HL-60/S4 treated with phorbol 12-myristate 13-acetate at 8.2 ng/mL for 4 days and 3 days (cell line): ENCODE data around the gene PRKACG.

Experiments used
- in situ Hi-C: fragments of 300-500 bp; cut with MboI; formaldehyde crosslinking; loops from 2 replicates; pipeline ENCODE4 v1.15.0; 2022; ENCODE audit warnings: low sequenced_read_pairs

Gene PRKACG

GRCh38 chr9:69027355-69028097 is 13.6 kb upstream of the PRKACG start:
- in situ Hi-C loops: no loop called here

DNA sequence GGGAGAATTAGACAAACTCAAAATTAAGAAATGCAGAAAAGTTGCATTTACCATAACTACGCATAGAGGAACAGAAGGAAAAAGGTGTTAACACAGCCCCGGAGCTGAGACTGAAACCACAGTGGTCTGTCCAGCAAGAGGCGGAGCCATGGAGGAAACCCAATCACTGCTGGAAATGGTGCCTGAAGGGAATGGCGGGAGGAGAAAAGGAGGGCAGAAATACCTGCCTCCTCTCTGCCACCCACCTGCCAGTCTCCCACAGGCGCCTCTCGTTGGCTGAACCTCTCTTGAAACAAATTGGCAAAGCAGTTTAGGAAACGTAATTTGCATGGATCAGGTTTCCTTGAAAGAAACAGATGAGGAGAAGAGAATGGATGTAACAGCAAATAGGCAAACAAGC is 9.7 kb upstream of the PRKACG start:
- in situ Hi-C loops: loop anchor here (25.0 kb wide), 1 partner anchor 436 kb away; no protein-coding TSS in a partner anchor

- in situ Hi-C loops: loop anchor here (25.0 kb wide), 1 partner anchor 433 kb away; no protein-coding TSS in a partner anchor
Observed at GRCh38 chr9:69020301-69021145, 6.6 kb upstream of the PRKACG start.

- in situ Hi-C loops: loop anchor here (25.0 kb wide), 1 partner anchor 433 kb away; no protein-coding TSS in a partner anchor
Observed at GRCh38 chr9:69019808-69020207, 5.9 kb upstream of the PRKACG start.

GRCh38 chr9:69018737-69019136 is 4.8 kb upstream of the PRKACG start:
- in situ Hi-C loops: loop anchor here (25.0 kb wide), 1 partner anchor 431 kb away; no protein-coding TSS in a partner anchor

GRCh38 chr9:69016191-69017096 is 2.5 kb upstream of the PRKACG start:
- in situ Hi-C loops: loop anchor here (25.0 kb wide), 1 partner anchor 429 kb away; no protein-coding TSS in a partner anchor

DNA sequence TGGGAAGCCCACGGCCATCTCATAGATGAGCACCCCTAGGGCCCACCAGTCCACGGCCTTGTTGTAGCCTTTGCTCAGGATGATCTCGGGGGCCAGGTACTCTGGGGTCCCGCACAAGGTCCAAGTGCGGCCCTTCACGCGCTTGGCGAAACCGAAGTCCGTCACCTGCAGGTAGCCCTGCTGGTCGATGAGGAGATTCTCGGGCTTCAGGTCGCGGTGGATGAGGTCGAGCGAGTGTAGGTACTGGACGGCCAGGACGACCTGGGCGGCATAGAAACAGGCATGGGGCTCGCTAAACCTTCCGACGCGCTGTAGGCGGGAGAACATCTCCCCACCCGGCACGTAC is 558 bp downstream of the PRKACG start:
- in situ Hi-C loops: loop anchor here (25.0 kb wide), 1 partner anchor 426 kb away; no protein-coding TSS in a partner anchor

DNA sequence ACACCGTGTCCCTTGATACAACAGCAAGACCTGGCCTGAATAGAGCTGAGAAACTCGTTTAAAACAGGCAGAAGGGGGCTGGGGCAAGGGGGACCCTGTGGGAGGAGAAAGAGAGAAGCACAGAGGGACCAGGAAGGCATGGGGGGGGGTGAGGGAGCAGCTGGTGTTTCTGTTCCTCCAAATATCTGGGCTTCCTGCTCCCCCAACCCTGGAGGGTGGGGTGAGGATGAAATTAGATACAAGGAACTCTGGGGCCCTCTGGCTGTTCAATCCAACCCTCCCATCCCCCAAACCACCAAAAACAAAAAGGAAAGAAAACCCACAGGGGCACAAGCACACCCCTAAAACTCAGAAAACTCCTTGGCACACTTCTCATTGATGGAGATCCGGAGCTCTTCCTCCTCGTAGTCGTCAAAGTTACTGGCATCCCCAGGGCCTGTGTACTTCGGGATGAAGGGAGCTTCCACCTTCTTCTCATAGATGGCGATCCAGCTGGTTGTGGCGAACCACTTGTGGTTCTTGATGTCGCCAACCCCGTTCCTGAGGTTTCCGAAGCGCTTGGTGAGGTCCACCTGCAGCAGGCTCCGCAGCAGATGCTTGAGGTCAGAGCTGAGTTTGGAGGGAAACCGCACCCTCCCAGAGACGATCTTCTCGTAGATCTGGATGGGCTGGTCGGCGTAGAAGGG is 1.1 kb downstream of the PRKACG start:
- in situ Hi-C loops: loop anchor here (25.0 kb wide), 1 partner anchor 426 kb away; no protein-coding TSS in a partner anchor

DNA sequence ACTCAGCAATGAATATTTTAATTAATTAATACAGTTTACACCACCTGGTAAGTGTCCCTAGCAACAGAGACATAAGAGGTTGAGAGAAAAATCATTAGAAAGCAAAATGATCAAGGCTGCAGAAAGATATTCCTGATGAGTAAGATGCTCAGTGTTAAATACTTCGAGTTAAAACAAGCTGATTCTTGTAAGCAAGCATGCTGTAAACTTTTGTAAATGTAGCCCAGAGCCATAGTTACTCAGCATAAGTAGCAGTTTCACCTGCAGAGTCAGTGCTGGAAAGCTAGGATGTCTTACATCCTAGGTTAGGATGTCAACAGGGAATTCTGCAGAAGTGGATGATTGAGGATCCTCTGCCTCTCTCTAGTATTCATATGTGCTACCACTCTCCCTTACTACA is 4.2 kb downstream of the PRKACG start:
- in situ Hi-C loops: loop anchor here (25.0 kb wide), 1 partner anchor 422 kb away; no protein-coding TSS in a partner anchor

- in situ Hi-C loops: loop anchor here (25.0 kb wide), 1 partner anchor 418 kb away; no protein-coding TSS in a partner anchor
Observed at GRCh38 chr9:69004836-69005235, 9.1 kb downstream of the PRKACG start.

DNA sequence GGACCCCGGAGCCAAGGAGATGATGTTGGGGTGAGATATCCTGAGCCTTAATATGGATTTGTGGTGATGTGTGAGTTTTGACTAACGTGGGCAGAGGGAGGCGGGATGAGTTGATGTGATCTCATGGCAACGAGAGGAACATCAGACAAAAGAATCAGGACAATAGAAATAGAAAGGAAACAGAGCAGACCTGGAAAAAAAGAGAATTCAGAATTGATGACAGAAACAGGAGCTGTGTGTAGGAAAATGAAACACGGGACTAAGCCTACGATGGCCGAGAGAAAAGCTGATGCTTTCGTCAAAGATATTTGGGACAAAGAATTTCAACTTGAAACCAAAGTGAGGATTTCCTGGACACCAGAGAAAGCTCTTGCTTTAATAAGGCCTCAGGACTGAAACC is 10.9 kb downstream of the PRKACG start:
- in situ Hi-C loops: loop anchor here (25.0 kb wide), 1 partner anchor 416 kb away; no protein-coding TSS in a partner anchor

DNA sequence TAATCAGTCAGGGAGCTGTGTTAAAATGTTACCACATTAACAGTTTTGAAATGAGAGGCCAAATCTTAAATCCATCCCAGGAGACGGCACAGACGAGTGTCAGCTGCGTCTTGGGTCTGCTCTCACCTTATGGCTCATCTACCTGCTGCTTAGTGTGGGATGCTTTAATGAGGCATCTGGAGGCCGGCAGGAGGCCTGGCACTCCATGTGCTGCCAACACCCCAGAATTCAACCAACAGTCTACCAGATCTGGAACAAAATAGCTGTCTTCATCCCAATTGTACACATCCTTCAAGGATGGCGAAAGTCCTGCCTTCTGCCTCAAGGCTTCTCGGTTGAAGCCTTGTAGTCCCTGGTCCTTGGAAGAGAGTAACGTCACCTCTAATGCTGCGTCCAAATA is 12.0 kb downstream of the PRKACG start:
- in situ Hi-C loops: loop anchor here (25.0 kb wide), 1 partner anchor 415 kb away; no protein-coding TSS in a partner anchor

DNA sequence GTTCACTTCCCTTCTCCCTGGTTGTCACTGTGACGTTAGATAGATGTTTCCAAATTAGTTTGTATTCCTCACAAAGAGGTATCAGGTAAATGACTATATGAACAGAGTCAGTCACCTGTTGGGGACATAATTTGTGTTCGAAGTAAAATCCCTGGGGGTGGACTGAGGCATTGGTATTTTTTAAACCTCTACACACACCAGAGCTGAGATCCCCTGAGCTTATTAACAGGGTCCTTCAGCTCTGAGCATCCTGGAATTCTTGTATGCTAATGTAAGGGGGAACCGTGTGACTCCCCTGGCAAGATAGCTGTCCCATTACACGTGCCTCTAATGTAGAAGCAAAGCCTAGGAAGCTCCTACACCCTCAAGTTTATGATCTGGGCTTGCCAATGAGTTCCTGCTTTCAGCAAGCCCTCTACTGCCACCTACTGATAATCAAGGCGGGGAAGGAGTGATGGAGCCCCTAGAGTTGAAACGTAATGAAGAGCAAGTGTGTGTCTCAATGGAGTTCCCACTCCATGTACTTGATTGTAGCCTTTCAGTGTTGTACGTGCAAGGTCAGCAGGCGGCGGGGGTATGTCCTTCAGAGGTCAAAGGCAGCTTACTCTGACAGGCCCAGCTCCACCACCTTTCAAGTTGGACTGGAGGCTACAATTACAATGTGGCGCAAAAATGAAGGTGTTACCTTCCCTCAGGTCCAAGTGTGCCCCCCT is 14.4 kb downstream of the PRKACG start:
- in situ Hi-C loops: loop anchor here (25.0 kb wide), 1 partner anchor 412 kb away; no protein-coding TSS in a partner anchor

- in situ Hi-C loops: no loop called here
Observed at GRCh38 chr9:68998812-68999211, 15.1 kb downstream of the PRKACG start.

GRCh38 chr9:68998385-68998784 is 15.5 kb downstream of the PRKACG start:
- in situ Hi-C loops: no loop called here

DNA sequence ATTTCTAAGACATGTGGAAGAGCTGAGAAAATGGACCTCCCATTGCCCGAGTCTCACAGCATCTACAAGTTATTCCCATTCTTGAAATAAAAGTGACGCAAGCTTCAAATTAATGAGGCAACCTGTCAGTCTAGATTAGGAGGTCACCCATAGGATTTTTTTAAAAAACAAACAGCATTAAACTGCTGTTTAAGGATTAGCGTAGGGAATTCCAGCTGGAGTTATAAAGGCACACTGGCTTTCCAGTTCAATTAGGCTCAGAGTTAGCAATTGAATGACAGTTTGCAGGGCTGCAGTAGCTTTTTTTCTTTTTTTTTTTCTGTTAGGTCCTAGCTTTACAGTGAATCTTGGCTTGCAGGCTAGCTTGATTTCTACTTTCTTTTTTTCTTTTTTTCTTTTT is 16.2 kb downstream of the PRKACG start:
- in situ Hi-C loops: no loop called here

DNA sequence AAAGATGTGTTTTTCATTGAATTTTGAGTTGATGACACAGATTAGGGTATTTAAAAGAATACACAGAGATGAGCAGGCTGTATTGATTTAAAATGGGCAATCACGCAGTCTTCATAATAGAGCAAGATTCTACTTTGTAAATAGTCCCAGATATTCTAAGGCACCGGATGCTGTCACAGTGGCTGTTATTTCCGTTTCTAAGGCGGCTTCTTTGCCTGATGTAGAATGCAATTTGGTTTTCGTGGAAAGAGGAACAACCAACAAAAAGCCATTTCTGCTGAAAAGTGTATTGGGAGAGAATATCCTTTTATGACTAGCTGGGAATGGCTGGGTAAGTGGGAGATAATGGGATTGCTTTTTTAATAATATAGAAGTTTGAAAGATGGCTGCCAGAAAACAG is 17.5 kb downstream of the PRKACG start:
- in situ Hi-C loops: no loop called here

- in situ Hi-C loops: no loop called here
Observed at GRCh38 chr9:68995776-68996175, 18.1 kb downstream of the PRKACG start.

DNA sequence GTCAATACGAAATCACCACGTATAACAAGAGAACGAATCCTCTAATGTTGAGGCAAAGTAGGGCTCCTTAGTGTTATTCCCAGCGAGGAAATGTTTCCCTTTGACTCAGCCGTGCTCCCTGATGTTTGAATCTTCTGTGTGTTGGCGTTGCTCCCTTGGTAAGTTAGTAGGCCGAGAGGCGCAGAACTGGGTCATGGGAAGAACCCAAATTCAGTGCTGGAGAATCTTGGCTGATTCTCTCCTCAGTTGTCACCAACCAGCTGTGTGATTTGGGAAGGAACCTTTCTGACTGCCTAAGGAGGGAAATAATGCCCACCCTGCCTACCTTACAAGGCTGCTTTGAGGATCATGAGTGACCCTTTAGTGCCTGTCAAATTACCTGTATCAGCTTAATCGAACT is 22.5 kb downstream of the PRKACG start:
- in situ Hi-C loops: no loop called here
